Prostate gland (tissue), 2 donors: ENCODE measurements around the gene ATP13A3.

ENCODE experiments used
- CTCF ChIP-seq, 4 experiments: fragments of 200-600 bp in 2 of 4; fragments of 450-650 bp in 2 of 4; sonication (generic) in 2 of 4; IDR thresholded peaks; 1 replicate in 3 of 4; 2 replicates in 1 of 4; pipeline ENCODE4 v1.5.1; 2016 to 2019; ENCODE audit warnings: antibody characterized with exemption in 4 of 4, mild to moderate bottlenecking in 2 of 4, moderate library complexity in 2 of 4
- POLR2A ChIP-seq: fragments of 450-650 bp; IDR thresholded peaks from one replicate; pipeline ENCODE4 v1.6.1; 2016; ENCODE audit warnings: antibody characterized with exemption, mild to moderate bottlenecking

GRCh38 chr3:194526164-194526563 lies 39.4 kb upstream of the ATP13A3 start:
- TF ChIP-seq CTCF (IDR thresholded peaks at IDR 0.05), result no peak
- TF ChIP-seq POLR2A, result no peak
